ENCODE results near the gene LOXL1.

GRCh38 chr15:73915082-73915481 lies 11.2 kb upstream of the LOXL1 start:
- no peak for TF ChIP-seq CTCF (IDR thresholded peaks at IDR 0.05)
- no peak for TF ChIP-seq EP300 (IDR thresholded peaks at IDR 0.05)
- no peak for TF ChIP-seq POLR2AphosphoS5 (IDR thresholded peaks at IDR 0.05)
- no peak for TF ChIP-seq POLR2A (IDR thresholded peaks at IDR 0.05)
